HEK293T (cell line): Measurements from ENCODE around the gene ZBTB32.

ENCODE experiments used
- BHLHE40 ChIP-seq: fragments of 450-650 bp; IDR thresholded peaks from 2 replicates; pipeline ENCODE4 v1.6.1; 2016; ENCODE audit warnings: mild to moderate bottlenecking, moderate library complexity, borderline replicate concordance
- ELF4 ChIP-seq: fragments of 450-650 bp; IDR thresholded peaks from 2 replicates; pipeline ENCODE4 v1.6.1; 2017; ENCODE audit warnings: antibody characterized with exemption
- FOXA1 ChIP-seq: fragments of 450-650 bp; IDR thresholded peaks from 2 replicates; pipeline ENCODE4 v1.6.1; 2016; ENCODE audit warnings: mild to moderate bottlenecking
- FOXK2 ChIP-seq: fragments of 450-650 bp; IDR thresholded peaks from 2 replicates; pipeline ENCODE4 v1.6.1; 2016; ENCODE audit warnings: mild to moderate bottlenecking
- FOXM1 ChIP-seq: fragments of 450-650 bp; IDR thresholded peaks from 2 replicates; pipeline ENCODE4 v1.6.1; 2017; ENCODE audit warnings: mild to moderate bottlenecking, borderline replicate concordance
- HDGF ChIP-seq: fragments of 450-650 bp; IDR thresholded peaks from 2 replicates; pipeline ENCODE4 v1.6.1; 2017; ENCODE audit warnings: antibody characterized with exemption, borderline replicate concordance
- NFRKB ChIP-seq: fragments of 450-650 bp; IDR thresholded peaks from 2 replicates; pipeline ENCODE4 v1.6.1; 2016; ENCODE audit warnings: mild to moderate bottlenecking, moderate library complexity
- SP1 ChIP-seq: fragments of 450-650 bp; IDR thresholded peaks from 2 replicates; pipeline ENCODE4 v1.6.1; 2017
- SUZ12 ChIP-seq: fragments of 450-650 bp; IDR thresholded peaks from 2 replicates; pipeline ENCODE4 v1.6.1; 2016; ENCODE audit warnings: mild to moderate bottlenecking
- TARDBP ChIP-seq: fragments of 450-650 bp; IDR thresholded peaks from 2 replicates; pipeline ENCODE4 v1.6.1; 2016
- ZNF384 ChIP-seq: fragments of 450-650 bp; IDR thresholded peaks from 2 replicates; pipeline ENCODE4 v1.6.1; 2016
- TF ChIP-seq, protein P1 (sequence below): fragments of 450-650 bp; IDR thresholded peaks from 2 replicates; pipeline ENCODE4 v1.6.1; 2016

DNA sequence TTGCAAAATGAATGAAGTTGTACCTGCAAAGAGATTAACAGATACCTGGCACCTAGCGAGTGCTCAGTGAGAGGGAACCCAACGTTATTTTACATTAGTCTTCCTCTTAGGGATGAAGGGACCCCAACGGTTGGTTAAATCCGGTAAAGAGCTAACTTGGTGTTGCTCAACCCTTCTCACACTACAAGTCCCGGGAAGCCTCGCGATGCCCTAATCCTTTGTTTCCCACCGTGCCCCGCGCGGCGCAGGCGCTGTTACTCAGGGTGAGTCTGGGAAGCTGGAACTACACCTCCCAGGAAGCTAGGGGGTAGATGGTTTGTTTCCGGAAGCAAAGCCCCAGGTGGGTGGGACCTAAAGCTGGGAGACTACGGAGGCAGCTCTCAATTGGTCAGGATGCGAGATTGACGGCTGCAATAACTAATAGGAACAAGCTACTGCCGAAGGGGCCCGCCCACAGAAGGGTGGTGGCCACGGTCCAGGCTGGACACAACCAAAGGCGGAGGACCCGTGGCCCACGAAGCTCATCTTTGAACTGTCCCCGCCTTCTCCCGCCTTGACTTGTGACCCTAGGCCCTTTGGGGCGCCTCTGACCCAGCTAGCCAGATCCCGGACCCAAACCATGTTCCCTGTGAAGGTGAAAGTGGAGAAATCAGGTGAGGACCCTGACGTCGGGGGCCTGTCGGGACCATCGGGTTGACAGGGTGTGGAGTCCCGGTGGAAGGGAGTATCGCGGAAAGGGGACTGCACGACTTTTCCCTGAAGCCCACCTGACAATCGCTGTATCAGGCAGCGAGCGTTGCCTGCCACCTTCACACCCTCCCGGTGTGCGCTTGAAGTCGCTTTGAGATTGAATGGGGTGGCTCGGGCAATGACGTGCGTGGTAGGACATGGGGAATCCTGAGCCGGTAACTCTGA, 44.0 kb downstream of the ZBTB32 start, which contains the start of gene LIN37:
- no peak for TF ChIP-seq SUZ12
- TF ChIP-seq BHLHE40, result no peak
- no peak for TF ChIP-seq SP1
- no peak for TF ChIP-seq FOXM1
- no peak for TF ChIP-seq NFRKB
- TF ChIP-seq HDGF, result no peak
- no peak for TF ChIP-seq ZNF384
- TF ChIP-seq FOXK2, result no peak; the same call in 1 of the 2 replicates
- TF ChIP-seq TARDBP, result no peak
- TF ChIP-seq FOXA1, result no peak
- peak; percentile 96 for TF ChIP-seq ELF4
- TF ChIP-seq, protein P1, sequence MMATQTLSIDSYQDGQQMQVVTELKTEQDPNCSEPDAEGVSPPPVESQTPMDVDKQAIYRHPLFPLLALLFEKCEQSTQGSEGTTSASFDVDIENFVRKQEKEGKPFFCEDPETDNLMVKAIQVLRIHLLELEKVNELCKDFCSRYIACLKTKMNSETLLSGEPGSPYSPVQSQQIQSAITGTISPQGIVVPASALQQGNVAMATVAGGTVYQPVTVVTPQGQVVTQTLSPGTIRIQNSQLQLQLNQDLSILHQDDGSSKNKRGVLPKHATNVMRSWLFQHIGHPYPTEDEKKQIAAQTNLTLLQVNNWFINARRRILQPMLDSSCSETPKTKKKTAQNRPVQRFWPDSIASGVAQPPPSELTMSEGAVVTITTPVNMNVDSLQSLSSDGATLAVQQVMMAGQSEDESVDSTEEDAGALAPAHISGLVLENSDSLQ, result peak; percentile 99
